MM.1S (cell line): ENCODE measurements around the gene NCSTN.

Experiments used
- DNase-seq: peaks from one replicate; pipeline ENCODE4 v3.0.0-alpha.2; 2015
- H2AFZ ChIP-seq: fragments of 300-600 bp; sonication (generic); 2 replicates; pipeline ENCODE4 v1.6.0; 2016; ENCODE audit warnings: antibody characterized with exemption, low read length
- H3F3A ChIP-seq: fragments of 300-600 bp; sonication (generic); 2 replicates; pipeline ENCODE4 v1.6.1; 2016; ENCODE audit warnings: mild to moderate bottlenecking, antibody characterized with exemption, low read length, moderate library complexity, mixed read lengths; ENCODE audit not compliant: insufficient read depth
- H3K27ac ChIP-seq: fragments of 300-600 bp; sonication (generic); 2 replicates; pipeline ENCODE4 v1.5.1; 2016; ENCODE audit warnings: mild to moderate bottlenecking, low read length
- H3K27me3 ChIP-seq: fragments of 300-600 bp; sonication (generic); replicated peaks from 2 replicates; pipeline ENCODE4 v1.6.0; 2016; ENCODE audit warnings: low read length; ENCODE audit not compliant: insufficient read depth
- H3K36me3 ChIP-seq: fragments of 300-600 bp; sonication (generic); replicated peaks from 2 replicates; pipeline ENCODE4 v1.6.1; 2016; ENCODE audit warnings: mild to moderate bottlenecking, low read length, mixed read lengths; ENCODE audit not compliant: insufficient read depth
- H3K4me1 ChIP-seq: fragments of 300-600 bp; sonication (generic); 2 replicates; pipeline ENCODE4 v1.6.1; 2016; ENCODE audit warnings: low read length, mixed read lengths
- H3K4me2 ChIP-seq: fragments of 300-600 bp; sonication (generic); 2 replicates; pipeline ENCODE4 v1.6.0; 2016; ENCODE audit warnings: low read depth, low read length
- H3K4me3 ChIP-seq: fragments of 300-600 bp; sonication (generic); 2 replicates; pipeline ENCODE4 v1.5.1; 2016; ENCODE audit warnings: low read length, mixed read lengths
- H3K79me2 ChIP-seq: fragments of 300-600 bp; sonication (generic); 2 replicates; pipeline ENCODE4 v1.6.1; 2016; ENCODE audit warnings: mixed run types, low read length, mixed read lengths
- H3K9ac ChIP-seq: fragments of 300-600 bp; sonication (generic); 2 replicates; pipeline ENCODE4 v1.6.1; 2016; ENCODE audit warnings: low read length, mixed read lengths
- H3K9me2 ChIP-seq: fragments of 300-600 bp; sonication (generic); replicated peaks from 2 replicates; pipeline ENCODE4 v1.6.1; 2016; ENCODE audit warnings: mild to moderate bottlenecking, low read length, mixed read lengths; ENCODE audit not compliant: insufficient read depth
- H3K9me3 ChIP-seq: fragments of 300-600 bp; sonication (generic); replicated peaks from 2 replicates; pipeline ENCODE4 v1.6.1; 2016; ENCODE audit warnings: mild to moderate bottlenecking, low read length, mixed read lengths; ENCODE audit not compliant: insufficient read depth
- H4K20me1 ChIP-seq: fragments of 300-600 bp; sonication (generic); 2 replicates; pipeline ENCODE4 v1.6.1; 2016; ENCODE audit warnings: mild to moderate bottlenecking, low read length, moderate library complexity, mixed read lengths; ENCODE audit not compliant: insufficient read depth
- EZH2 ChIP-seq: fragments of 300-600 bp; sonication (generic); optimal IDR thresholded peaks from 2 replicates; pipeline ENCODE3; 2017; ENCODE audit warnings: low read depth, mild to moderate bottlenecking, antibody characterized with exemption, low read length, mixed read lengths
- EZH2phosphoT487 ChIP-seq: fragments of 300-600 bp; sonication (generic); IDR thresholded peaks from 2 replicates; pipeline ENCODE4 v1.6.1; 2018; ENCODE audit warnings: antibody characterized with exemption, low read length
- TF ChIP-seq, protein P1 (sequence below): fragments of 300-600 bp; sonication (generic); IDR thresholded peaks from 2 replicates; pipeline ENCODE4 v1.5.1; 2016; ENCODE audit warnings: antibody characterized with exemption, low read length, mixed read lengths

NCSTN gene

DNA sequence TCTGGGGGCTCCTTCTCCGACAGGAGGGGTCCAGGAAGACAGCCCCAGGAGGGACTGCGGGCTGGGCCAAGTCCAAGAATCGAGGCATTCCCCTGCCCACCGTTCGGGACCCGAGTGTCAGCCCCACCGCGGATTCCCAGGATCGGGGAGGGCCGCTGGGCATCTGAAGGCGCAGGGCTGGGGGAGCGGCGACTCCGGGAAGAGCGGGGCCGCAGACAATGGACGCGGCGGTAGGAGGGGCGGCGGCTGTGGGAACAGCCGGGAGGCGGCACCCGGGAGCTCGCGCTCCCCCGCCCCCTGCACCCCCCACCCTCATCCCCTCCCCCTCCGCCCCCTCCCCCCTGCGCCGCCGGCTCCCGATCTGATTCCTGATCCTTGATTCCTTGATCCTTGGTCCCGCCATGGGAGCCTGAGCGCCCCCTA lies 57.1 kb downstream of the NCSTN start, which contains the start of gene VANGL2:
Gene VANGL2 (plus strand): TSS at position 342 of the 423 bp plus-strand sequence. CDS start 15,274 bp downstream, outside the sequence.
- Histone ChIP-seq H3K4me3 (no peak within 1 kb of the TSS), H4K20me1 (no peaks in the 10 kb centered on the region), H2AFZ (no peak within 1 kb of the TSS), H3K36me3 (no peaks in the 10 kb centered on the region), H3K4me1 (no peaks in the 10 kb centered on the region), H3K9ac (no peak within 1 kb of the TSS), H3F3A (no peaks in the 10 kb centered on the region), H3K27ac (no peak within 1 kb of the TSS), H3K79me2 (no peaks in the 10 kb centered on the region), H3K9me3 (no peaks in the 10 kb centered on the region), H3K27me3 (no peaks in the 10 kb centered on the region), H3K4me2 (peak within 1 kb of the TSS; percentile 41; the same call in 1 of the 2 replicates), H3K9me2 (no peaks in the 10 kb centered on the region)
- TF ChIP-seq, protein P1, sequence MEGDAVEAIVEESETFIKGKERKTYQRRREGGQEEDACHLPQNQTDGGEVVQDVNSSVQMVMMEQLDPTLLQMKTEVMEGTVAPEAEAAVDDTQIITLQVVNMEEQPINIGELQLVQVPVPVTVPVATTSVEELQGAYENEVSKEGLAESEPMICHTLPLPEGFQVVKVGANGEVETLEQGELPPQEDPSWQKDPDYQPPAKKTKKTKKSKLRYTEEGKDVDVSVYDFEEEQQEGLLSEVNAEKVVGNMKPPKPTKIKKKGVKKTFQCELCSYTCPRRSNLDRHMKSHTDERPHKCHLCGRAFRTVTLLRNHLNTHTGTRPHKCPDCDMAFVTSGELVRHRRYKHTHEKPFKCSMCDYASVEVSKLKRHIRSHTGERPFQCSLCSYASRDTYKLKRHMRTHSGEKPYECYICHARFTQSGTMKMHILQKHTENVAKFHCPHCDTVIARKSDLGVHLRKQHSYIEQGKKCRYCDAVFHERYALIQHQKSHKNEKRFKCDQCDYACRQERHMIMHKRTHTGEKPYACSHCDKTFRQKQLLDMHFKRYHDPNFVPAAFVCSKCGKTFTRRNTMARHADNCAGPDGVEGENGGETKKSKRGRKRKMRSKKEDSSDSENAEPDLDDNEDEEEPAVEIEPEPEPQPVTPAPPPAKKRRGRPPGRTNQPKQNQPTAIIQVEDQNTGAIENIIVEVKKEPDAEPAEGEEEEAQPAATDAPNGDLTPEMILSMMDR, result no peak
- no peak for TF ChIP-seq EZH2
- no peak for TF ChIP-seq EZH2phosphoT487
- DNase-seq, result peak; percentile 5

DNA sequence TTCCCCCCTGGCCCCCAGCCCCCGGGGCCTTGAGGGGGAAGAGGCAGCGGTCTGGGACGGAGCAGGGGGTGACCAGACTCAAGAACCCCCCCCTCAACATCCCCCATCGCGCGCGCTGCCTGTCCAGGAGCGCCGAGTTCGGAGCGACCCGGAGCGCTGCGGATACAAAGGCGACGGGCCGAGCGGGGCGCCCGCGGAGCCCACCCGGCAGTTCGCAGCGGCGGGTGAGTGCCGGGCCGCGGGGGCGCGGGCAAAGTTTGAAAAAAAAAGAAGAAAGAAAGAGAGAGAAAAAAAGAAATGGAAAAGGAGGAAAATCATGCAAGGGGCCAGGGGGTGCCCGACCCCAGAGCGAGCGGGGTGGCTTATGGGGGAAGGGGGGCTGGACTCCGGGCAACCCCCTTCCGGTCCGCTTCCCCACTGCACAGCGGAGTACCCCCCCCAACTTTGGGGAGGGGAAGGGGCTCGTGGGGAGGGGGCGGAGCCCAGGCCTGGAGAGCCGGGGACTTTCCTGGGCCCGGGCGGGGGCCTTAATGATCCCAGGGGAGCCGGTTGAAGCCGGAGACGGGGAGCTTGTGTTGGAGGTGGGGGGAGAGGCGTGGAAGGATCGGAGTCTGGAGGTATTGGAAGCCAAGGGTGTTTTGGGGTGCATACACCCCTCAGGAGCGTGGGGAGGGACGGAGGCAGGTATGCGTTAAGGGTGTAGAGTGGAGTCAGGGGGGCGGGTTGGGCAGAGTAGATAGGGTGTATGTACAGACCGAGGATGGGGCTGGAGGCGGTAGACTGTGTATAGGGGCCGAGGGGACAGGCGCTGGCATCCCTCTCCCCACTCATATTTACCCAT lies 57.7 kb downstream of the NCSTN start:
- Histone ChIP-seq H3K79me2 (no peaks in the 10 kb centered on the region), H3K9me2 (no peaks in the 10 kb centered on the region), H3K9ac (no peak overlapping the region), H4K20me1 (no peaks in the 10 kb centered on the region), H3K27ac (no peak overlapping the region), H3K9me3 (no peaks in the 10 kb centered on the region), H3F3A (no peaks in the 10 kb centered on the region), H3K36me3 (no peaks in the 10 kb centered on the region), H3K4me3 (no peak overlapping the region), H3K4me1 (no peaks in the 10 kb centered on the region), H2AFZ (no peak overlapping the region), H3K27me3 (no peaks in the 10 kb centered on the region), H3K4me2 (peak overlapping the region; percentile 41; the same call in 1 of the 2 replicates)
- DNase-seq, result no peak
- TF ChIP-seq, protein P1, result no peak
- TF ChIP-seq EZH2phosphoT487, result no peak
- no peak for TF ChIP-seq EZH2

DNA sequence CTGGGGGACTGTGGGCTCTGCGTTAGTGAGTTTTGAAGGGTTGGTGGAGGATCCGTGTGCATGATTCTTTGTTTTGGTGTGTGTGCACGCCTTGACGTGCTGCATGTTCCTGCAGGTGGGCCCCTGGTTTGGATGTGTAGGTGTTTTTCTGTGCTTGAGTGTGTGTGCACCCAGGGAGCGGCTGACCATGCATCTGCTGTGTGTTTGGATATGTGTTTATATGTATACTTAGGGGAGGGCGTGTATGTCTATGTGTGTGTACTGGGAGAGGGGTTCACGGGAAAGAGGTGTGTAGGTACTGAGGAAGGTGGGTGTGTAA lies 58.3 kb downstream of the NCSTN start:
- Histone ChIP-seq H4K20me1 (no peaks in the 10 kb centered on the region), H3K9me2 (no peaks in the 10 kb centered on the region), H3K9me3 (no peaks in the 10 kb centered on the region), H3K27me3 (no peaks in the 10 kb centered on the region), H3F3A (no peaks in the 10 kb centered on the region), H3K79me2 (no peaks in the 10 kb centered on the region), H2AFZ (no peak overlapping the region), H3K27ac (no peak overlapping the region), H3K36me3 (no peaks in the 10 kb centered on the region), H3K4me3 (no peak overlapping the region), H3K4me2 (no peak overlapping the region), H3K4me1 (no peaks in the 10 kb centered on the region), H3K9ac (no peak overlapping the region)
- TF ChIP-seq, protein P1, result no peak
- TF ChIP-seq EZH2phosphoT487 (no peak), EZH2 (no peak)
- no peak for DNase-seq
